Measurements from ENCODE around the gene CCDC149.

The CCDC149 gene

DNA sequence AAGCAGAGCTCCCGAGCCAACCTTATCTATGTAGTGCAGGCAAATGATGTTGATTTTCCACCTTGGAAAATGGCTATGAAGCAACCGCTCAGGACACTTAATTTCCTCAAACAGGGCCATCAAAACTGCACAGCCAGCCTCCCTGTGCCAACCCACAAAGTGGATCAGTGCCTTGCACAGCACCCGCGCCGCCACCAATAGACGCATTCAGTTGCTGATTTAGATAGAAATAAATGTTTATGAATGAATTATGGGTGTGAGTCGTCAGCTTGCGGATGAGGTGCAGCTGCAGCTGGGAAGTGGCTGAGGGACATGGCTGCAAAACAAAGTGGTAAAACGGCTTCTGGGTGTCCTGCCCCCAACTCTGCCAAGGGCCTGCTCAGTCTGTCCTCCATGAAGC, 70.5 kb downstream of the CCDC149 start:
- Histone ChIP-seq H3K9ac (ENCODE audit: low read depth, low read length) (no peak overlapping the region), H3K27ac (ENCODE audit: low read depth, low read length) (no peak overlapping the region), H3K27me3 (ENCODE audit: control insufficient read depth, insufficient read depth, low read length) (no peaks in the 10 kb centered on the region), H3K36me3 (ENCODE audit: control insufficient read depth, insufficient read depth, low read length) (no peaks in the 10 kb centered on the region), H3K4me3 (ENCODE audit: low read depth, low read length) (no peak overlapping the region), H3K4me1 (ENCODE audit: control insufficient read depth, insufficient read depth, low read length) (no peaks in the 10 kb centered on the region), H3K9me3 (ENCODE audit: control insufficient read depth, insufficient read depth, low read length) (no peaks in the 10 kb centered on the region)

DNA sequence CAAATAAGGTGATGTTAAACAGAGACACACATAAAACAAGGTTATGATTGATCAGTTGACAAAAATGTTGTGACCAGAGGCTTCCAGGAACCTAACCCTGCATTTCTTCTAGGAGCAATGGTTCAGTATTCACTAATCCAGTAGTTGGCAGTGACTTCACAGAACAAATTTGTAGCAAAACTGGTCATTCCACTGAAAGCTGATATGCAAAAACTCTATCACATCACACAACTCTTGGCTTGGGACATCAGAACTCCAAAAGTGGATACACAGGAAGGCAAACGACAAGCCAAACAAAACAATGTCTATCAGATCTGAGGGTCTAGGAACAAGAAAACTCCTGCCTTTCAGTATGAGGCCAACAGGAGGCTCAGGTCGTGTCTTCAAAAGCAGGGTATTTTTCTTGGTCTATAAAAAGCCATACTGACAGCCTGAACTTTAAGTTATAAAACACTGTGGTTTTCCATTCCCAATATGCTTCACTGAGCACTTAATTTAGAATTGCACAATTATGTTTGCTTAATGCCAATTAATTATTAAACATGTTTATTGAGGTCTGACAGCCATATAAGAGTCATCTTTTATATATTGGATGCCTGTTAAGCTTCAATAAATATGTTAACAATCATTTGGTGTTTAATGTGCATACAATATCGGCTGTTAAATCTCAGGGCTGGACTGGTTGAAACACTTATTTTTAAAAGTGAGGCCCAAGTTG, 71.9 kb downstream of the CCDC149 start:
- H3K4me3 ChIP-seq (ENCODE audit: low read depth, low read length), result no peak overlapping the region
- H3K4me1 ChIP-seq (ENCODE audit: control insufficient read depth, insufficient read depth, low read length), result no peaks in the 10 kb centered on the region
- H3K27me3 ChIP-seq (ENCODE audit: control insufficient read depth, insufficient read depth, low read length), result no peaks in the 10 kb centered on the region
- H3K9ac ChIP-seq (ENCODE audit: low read depth, low read length), result no peak overlapping the region
- no peaks in the 10 kb centered on the region for H3K9me3 ChIP-seq (ENCODE audit: control insufficient read depth, insufficient read depth, low read length)
- no peak overlapping the region for H3K27ac ChIP-seq (ENCODE audit: low read depth, low read length)
- H3K36me3 ChIP-seq (ENCODE audit: control insufficient read depth, insufficient read depth, low read length), result no peaks in the 10 kb centered on the region

DNA sequence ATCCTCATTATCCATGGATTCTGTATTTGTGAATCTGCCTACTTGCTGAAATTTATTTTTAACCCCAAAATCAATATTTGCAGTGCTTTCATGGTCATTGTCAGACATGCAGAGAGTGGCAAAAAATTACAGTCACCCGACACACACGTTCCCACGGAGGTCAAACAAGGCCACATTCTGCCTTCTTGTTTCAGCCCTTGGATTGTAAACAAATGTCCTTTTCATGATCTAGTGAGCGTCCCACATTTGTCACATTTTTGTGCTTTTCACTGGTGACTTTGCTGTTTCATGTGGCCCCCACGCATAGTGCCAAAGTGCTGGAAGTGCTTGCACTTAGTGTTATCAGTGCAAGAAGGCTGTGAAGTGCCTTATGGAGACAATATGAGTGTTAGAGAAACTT, 72.5 kb downstream of the CCDC149 start:
- H3K9me3 ChIP-seq (ENCODE audit: control insufficient read depth, insufficient read depth, low read length), result no peaks in the 10 kb centered on the region
- no peaks in the 10 kb centered on the region for H3K36me3 ChIP-seq (ENCODE audit: control insufficient read depth, insufficient read depth, low read length)
- no peaks in the 10 kb centered on the region for H3K27me3 ChIP-seq (ENCODE audit: control insufficient read depth, insufficient read depth, low read length)
- no peaks in the 10 kb centered on the region for H3K4me1 ChIP-seq (ENCODE audit: control insufficient read depth, insufficient read depth, low read length)
- H3K27ac ChIP-seq (ENCODE audit: low read depth, low read length), result no peak overlapping the region
- H3K4me3 ChIP-seq (ENCODE audit: low read depth, low read length), result no peak overlapping the region
- no peak overlapping the region for H3K9ac ChIP-seq (ENCODE audit: low read depth, low read length)

DNA sequence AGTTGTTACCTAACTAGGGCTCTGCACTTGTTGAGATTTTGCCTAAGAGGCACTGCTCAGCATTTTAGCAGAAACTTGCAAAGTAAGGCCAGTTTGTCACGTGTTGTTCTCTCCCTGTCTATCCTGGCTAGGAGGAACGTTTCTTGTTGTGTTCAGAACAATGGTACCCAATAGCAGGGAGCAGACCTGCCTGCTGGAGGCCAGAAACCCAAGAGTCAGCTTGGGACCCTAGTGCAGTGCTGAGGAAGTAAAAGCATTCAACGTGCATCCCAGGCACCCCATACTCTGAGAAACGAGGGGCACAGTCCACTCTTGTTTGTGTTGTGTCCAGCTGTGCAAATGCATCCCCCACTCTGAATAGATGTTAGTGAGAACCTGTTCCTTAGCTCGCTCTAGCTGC, 75.1 kb downstream of the CCDC149 start:
- Histone ChIP-seq H3K27ac (ENCODE audit: low read depth, low read length) (no peak overlapping the region), H3K9me3 (ENCODE audit: control insufficient read depth, insufficient read depth, low read length) (no peaks in the 10 kb centered on the region), H3K9ac (ENCODE audit: low read depth, low read length) (no peak overlapping the region), H3K36me3 (ENCODE audit: control insufficient read depth, insufficient read depth, low read length) (no peaks in the 10 kb centered on the region), H3K27me3 (ENCODE audit: control insufficient read depth, insufficient read depth, low read length) (no peaks in the 10 kb centered on the region), H3K4me1 (ENCODE audit: control insufficient read depth, insufficient read depth, low read length) (no peaks in the 10 kb centered on the region), H3K4me3 (ENCODE audit: low read depth, low read length) (no peak overlapping the region)

DNA sequence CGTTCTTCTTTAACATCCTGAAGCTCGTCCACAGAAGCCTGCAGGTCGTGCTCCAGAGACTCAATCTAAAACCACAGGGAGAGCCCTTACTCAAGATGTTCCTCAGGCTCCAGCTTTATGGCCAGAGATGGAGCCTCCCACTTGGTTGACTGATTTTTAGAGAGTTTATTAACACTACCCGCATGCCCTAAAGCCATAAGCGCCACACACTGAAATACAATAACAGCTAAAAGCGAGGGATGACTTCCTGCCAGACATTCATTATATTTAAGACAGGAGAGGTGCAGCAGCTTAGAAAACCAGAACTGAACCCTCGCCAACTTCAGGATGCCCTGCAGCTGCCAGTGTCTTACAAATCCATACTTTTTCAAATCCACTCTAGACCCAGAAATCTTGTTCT, 75.5 kb downstream of the CCDC149 start:
- Histone ChIP-seq H3K9me3 (ENCODE audit: control insufficient read depth, insufficient read depth, low read length) (no peaks in the 10 kb centered on the region), H3K27ac (ENCODE audit: low read depth, low read length) (no peak overlapping the region), H3K9ac (ENCODE audit: low read depth, low read length) (no peak overlapping the region), H3K36me3 (ENCODE audit: control insufficient read depth, insufficient read depth, low read length) (no peaks in the 10 kb centered on the region), H3K4me1 (ENCODE audit: control insufficient read depth, insufficient read depth, low read length) (no peaks in the 10 kb centered on the region), H3K4me3 (ENCODE audit: low read depth, low read length) (no peak overlapping the region), H3K27me3 (ENCODE audit: control insufficient read depth, insufficient read depth, low read length) (no peaks in the 10 kb centered on the region)

DNA sequence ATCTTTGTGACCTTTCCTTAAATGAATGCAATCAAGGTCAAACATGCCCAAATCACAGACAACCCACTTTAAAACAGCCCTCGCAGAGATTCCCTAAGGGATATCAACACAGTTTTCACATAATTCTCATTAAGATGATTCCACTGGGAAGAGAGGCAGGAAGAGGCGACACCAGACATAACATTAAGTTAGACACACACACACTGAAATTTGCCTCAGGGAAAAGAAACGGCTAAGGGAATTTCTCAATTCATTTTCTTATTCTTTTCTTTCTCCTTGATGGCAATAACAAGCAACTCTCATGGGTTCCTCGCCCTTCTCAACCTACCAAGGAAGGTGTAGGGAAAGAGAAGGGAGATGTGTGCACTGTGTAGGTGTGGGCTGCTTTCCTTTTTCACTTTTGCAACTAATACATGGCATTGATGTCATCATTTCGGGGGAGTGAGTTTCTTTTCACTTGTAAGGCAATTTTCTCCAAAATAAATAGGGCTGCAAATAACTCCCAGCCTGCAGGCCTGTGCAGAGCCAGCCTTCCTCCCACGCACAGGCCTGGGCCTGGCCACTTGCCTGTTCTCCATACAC, 76.1 kb downstream of the CCDC149 start:
- Histone ChIP-seq H3K36me3 (ENCODE audit: control insufficient read depth, insufficient read depth, low read length) (no peaks in the 10 kb centered on the region), H3K9ac (ENCODE audit: low read depth, low read length) (no peak overlapping the region), H3K27me3 (ENCODE audit: control insufficient read depth, insufficient read depth, low read length) (no peaks in the 10 kb centered on the region), H3K9me3 (ENCODE audit: control insufficient read depth, insufficient read depth, low read length) (no peaks in the 10 kb centered on the region), H3K4me3 (ENCODE audit: low read depth, low read length) (no peak overlapping the region), H3K27ac (ENCODE audit: low read depth, low read length) (no peak overlapping the region), H3K4me1 (ENCODE audit: control insufficient read depth, insufficient read depth, low read length) (no peaks in the 10 kb centered on the region)

DNA sequence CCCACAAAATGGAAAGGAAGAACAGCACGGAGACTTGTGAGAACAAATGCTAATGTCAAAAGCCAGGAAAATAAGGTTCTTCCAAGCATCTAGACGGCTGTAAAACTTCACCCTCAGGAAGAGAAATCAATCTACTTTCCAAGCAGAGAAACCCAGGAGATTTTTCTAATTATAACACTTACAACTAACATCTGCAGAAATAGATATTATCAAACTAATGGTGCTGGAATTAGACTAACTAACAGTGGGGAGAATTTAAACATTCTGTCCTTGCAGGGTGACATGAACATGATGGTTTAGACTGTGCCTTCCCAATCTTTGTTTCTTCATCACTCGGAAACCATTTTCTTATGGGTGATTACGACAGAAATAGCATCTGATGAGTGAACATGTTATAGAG, 77.1 kb downstream of the CCDC149 start:
- Histone ChIP-seq H3K27ac (ENCODE audit: low read depth, low read length) (no peak overlapping the region), H3K4me1 (ENCODE audit: control insufficient read depth, insufficient read depth, low read length) (no peaks in the 10 kb centered on the region), H3K36me3 (ENCODE audit: control insufficient read depth, insufficient read depth, low read length) (no peaks in the 10 kb centered on the region), H3K27me3 (ENCODE audit: control insufficient read depth, insufficient read depth, low read length) (no peaks in the 10 kb centered on the region), H3K4me3 (ENCODE audit: low read depth, low read length) (no peak overlapping the region), H3K9ac (ENCODE audit: low read depth, low read length) (no peak overlapping the region), H3K9me3 (ENCODE audit: control insufficient read depth, insufficient read depth, low read length) (no peaks in the 10 kb centered on the region)

DNA sequence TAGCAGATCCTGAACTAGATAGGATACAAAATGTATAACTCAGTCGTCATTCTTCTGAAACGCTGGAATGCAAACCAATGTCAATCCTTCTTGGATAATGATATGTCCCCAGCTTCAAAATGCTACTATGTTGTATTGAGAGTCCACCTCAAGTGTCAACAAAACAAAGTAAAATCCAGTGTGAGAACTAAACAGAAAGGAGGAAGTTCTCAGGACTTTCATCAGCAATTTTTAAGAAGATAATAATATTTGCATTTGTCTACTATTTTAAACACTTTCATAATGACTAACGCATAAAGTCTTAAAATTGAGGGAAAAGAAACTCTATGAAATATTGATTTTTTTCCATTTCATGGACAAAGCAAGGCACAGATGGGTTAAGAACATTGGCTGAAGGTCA, 81.2 kb downstream of the CCDC149 start:
- Histone ChIP-seq H3K36me3 (ENCODE audit: control insufficient read depth, insufficient read depth, low read length) (no peaks in the 10 kb centered on the region), H3K27ac (ENCODE audit: low read depth, low read length) (no peak overlapping the region), H3K27me3 (ENCODE audit: control insufficient read depth, insufficient read depth, low read length) (no peaks in the 10 kb centered on the region), H3K4me3 (ENCODE audit: low read depth, low read length) (no peak overlapping the region), H3K4me1 (ENCODE audit: control insufficient read depth, insufficient read depth, low read length) (no peaks in the 10 kb centered on the region), H3K9ac (ENCODE audit: low read depth, low read length) (no peak overlapping the region), H3K9me3 (ENCODE audit: control insufficient read depth, insufficient read depth, low read length) (no peaks in the 10 kb centered on the region)

DNA sequence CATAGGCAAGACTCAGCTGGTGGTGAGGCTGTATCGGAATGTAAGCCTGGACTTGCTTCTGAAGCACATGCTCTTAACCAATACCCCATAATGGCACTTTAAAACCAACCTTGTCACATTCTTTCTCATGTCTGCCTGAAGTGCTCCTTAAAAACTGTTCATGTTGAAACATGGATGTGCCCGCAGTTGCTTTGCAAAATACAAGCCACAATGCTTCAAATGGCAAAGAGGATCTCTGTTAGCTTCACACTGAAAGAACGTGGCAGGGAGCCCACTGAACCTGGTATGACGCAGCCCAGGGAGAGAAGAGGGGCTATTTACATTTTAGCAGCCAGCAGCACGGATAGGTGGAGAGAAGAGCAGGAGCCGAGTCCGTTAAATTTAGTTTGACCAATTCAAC, 88.1 kb downstream of the CCDC149 start:
- H3K4me3 ChIP-seq (ENCODE audit: low read depth, low read length), result no peak overlapping the region
- no peak overlapping the region for H3K9ac ChIP-seq (ENCODE audit: low read depth, low read length)
- H3K4me1 ChIP-seq (ENCODE audit: control insufficient read depth, insufficient read depth, low read length), result no peaks in the 10 kb centered on the region
- no peaks in the 10 kb centered on the region for H3K36me3 ChIP-seq (ENCODE audit: control insufficient read depth, insufficient read depth, low read length)
- H3K27me3 ChIP-seq (ENCODE audit: control insufficient read depth, insufficient read depth, low read length), result no peaks in the 10 kb centered on the region
- H3K9me3 ChIP-seq (ENCODE audit: control insufficient read depth, insufficient read depth, low read length), result no peaks in the 10 kb centered on the region
- no peak overlapping the region for H3K27ac ChIP-seq (ENCODE audit: low read depth, low read length)

DNA sequence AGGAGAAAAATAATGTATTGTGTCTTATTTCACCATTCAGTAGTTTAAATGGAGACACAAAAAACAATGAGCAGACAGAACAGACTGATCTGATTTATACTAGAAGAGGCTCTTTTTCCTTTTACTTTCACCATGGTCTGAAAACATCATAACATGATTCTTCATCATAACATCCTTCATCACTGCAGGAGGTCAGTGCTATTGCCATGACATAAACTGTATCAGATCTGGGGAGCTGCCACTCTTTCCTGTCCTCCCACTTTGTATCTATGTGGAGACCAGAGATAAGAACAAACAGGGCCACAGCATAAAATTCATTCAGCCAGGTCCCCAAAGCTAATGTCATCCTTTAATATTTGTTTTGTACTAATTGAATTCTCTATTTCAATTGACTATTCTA, 92.3 kb downstream of the CCDC149 start:
- Histone ChIP-seq H3K36me3 (ENCODE audit: control insufficient read depth, insufficient read depth, low read length) (no peaks in the 10 kb centered on the region), H3K9ac (ENCODE audit: low read depth, low read length) (no peak overlapping the region), H3K4me1 (ENCODE audit: control insufficient read depth, insufficient read depth, low read length) (no peaks in the 10 kb centered on the region), H3K9me3 (ENCODE audit: control insufficient read depth, insufficient read depth, low read length) (no peaks in the 10 kb centered on the region), H3K4me3 (ENCODE audit: low read depth, low read length) (no peak overlapping the region), H3K27me3 (ENCODE audit: control insufficient read depth, insufficient read depth, low read length) (no peaks in the 10 kb centered on the region), H3K27ac (ENCODE audit: low read depth, low read length) (no peak overlapping the region)

DNA sequence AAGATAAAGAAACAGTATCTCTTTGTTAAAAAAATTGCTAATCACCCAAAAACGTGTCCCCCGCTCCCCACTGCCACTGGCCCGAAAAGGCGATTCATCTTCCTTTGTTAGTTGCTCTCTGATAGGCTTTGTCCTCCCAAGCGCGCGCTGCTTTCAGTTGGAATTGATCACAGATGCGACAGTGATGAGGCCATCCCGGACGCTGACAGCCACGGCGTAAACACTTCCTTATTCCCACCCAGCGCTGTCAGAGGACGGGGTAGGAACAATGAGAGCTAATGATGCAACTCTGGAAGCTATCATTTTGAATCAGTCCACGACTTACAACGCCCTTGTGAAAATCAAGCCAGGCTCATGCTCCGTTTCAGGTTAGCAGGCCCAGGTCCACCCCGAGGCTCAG, 96.0 kb downstream of the CCDC149 start:
- Histone ChIP-seq H3K9me3 (ENCODE audit: control insufficient read depth, insufficient read depth, low read length) (no peaks in the 10 kb centered on the region), H3K27ac (ENCODE audit: low read depth, low read length) (no peak overlapping the region), H3K4me3 (ENCODE audit: low read depth, low read length) (no peak overlapping the region), H3K9ac (ENCODE audit: low read depth, low read length) (no peak overlapping the region), H3K27me3 (ENCODE audit: control insufficient read depth, insufficient read depth, low read length) (no peaks in the 10 kb centered on the region), H3K36me3 (ENCODE audit: control insufficient read depth, insufficient read depth, low read length) (no peaks in the 10 kb centered on the region), H3K4me1 (ENCODE audit: control insufficient read depth, insufficient read depth, low read length) (no peaks in the 10 kb centered on the region)
